ENCODE results near the gene ZNHIT2.
"Not testable (repeated sequence)": the region's sequence is repeated elsewhere in the genome, so short reads cannot be mapped to it uniquely, and the experiment has no call there.

Gene ZNHIT2

GRCh38 chr11:65127473-65128181 lies 10.1 kb upstream of the ZNHIT2 start:
- Histone ChIP-seq H3K36me3 (ENCODE audit: control insufficient read depth in 2 of 2, insufficient read depth in 2 of 2, low read length in 2 of 2) (peaks cover 44 to 61% of the 10 kb centered on the region in 2 donors), H3K4me3 (ENCODE audit: low read length in 2 of 2) (no peak overlapping the region), H3K9ac (ENCODE audit: low read length in 2 of 2) (no peak overlapping the region), H3K27me3 (ENCODE audit: control insufficient read depth in 1 of 2, insufficient read depth in 2 of 2, low read length in 2 of 2) (no peaks in the 10 kb centered on the region), H3K9me3 (ENCODE audit: control insufficient read depth in 2 of 2, low read length in 2 of 2) (no peaks in the 10 kb centered on the region), H3K27ac (ENCODE audit: low read length) (no peak overlapping the region), H3K4me1 (ENCODE audit: control insufficient read depth, insufficient read depth, low read length) (peaks cover 6% of the 10 kb centered on the region)

GRCh38 chr11:65126624-65127274 lies 9.2 kb upstream of the ZNHIT2 start:
- Histone ChIP-seq H3K4me3 (ENCODE audit: low read length in 2 of 2) (no peak overlapping the region), H3K27ac (ENCODE audit: low read length) (no peak overlapping the region), H3K36me3 (ENCODE audit: control insufficient read depth in 2 of 2, insufficient read depth in 2 of 2, low read length in 2 of 2) (peaks cover 41 to 52% of the 10 kb centered on the region in 2 donors), H3K9me3 (ENCODE audit: control insufficient read depth in 2 of 2, low read length in 2 of 2) (no peaks in the 10 kb centered on the region), H3K4me1 (ENCODE audit: control insufficient read depth, insufficient read depth, low read length) (peaks cover 10% of the 10 kb centered on the region), H3K27me3 (ENCODE audit: control insufficient read depth in 1 of 2, insufficient read depth in 2 of 2, low read length in 2 of 2) (no peaks in the 10 kb centered on the region), H3K9ac (ENCODE audit: low read length in 2 of 2) (no peak overlapping the region)

GRCh38 chr11:65125197-65126056 lies 7.9 kb upstream of the ZNHIT2 start:
- Histone ChIP-seq H3K4me3 (ENCODE audit: low read length in 2 of 2) (no peak overlapping the region), H3K4me1 (ENCODE audit: control insufficient read depth, insufficient read depth, low read length) (peaks cover 21% of the 10 kb centered on the region), H3K9me3 (ENCODE audit: control insufficient read depth in 2 of 2, low read length in 2 of 2) (no peaks in the 10 kb centered on the region), H3K9ac (ENCODE audit: low read length in 2 of 2) (no peak overlapping the region), H3K27me3 (ENCODE audit: control insufficient read depth in 1 of 2, insufficient read depth in 2 of 2, low read length in 2 of 2) (no peaks in the 10 kb centered on the region), H3K27ac (ENCODE audit: low read length) (no peak overlapping the region), H3K36me3 (ENCODE audit: control insufficient read depth in 2 of 2, insufficient read depth in 2 of 2, low read length in 2 of 2) (peaks cover 39 to 46% of the 10 kb centered on the region in 2 donors)

- no peaks in the 10 kb centered on the region for H3K27me3 ChIP-seq (ENCODE audit: control insufficient read depth in 1 of 2, insufficient read depth in 2 of 2, low read length in 2 of 2)
- peaks cover 24% of the 10 kb centered on the region for H3K4me1 ChIP-seq (ENCODE audit: control insufficient read depth, insufficient read depth, low read length)
- H3K9me3 ChIP-seq (ENCODE audit: control insufficient read depth in 2 of 2, low read length in 2 of 2), result no peaks in the 10 kb centered on the region
- H3K36me3 ChIP-seq (ENCODE audit: control insufficient read depth in 2 of 2, insufficient read depth in 2 of 2, low read length in 2 of 2), result peaks cover 41 to 47% of the 10 kb centered on the region in 2 donors
- H3K4me3 ChIP-seq (ENCODE audit: low read length in 2 of 2), result no peak overlapping the region
- no peak overlapping the region for H3K27ac ChIP-seq (ENCODE audit: low read length)
- no peak overlapping the region for H3K9ac ChIP-seq (ENCODE audit: low read length in 2 of 2)
Measured at GRCh38 chr11:65124480-65125196, 7.1 kb upstream of the ZNHIT2 start.

GRCh38 chr11:65121865-65122696 lies 4.6 kb upstream of the ZNHIT2 start, which contains the start of the genes FAU and MRPL49:
Gene FAU (minus strand): TSS chr11:65122134. CDS start chr11:65121813, 321 bp downstream.
Gene MRPL49 (plus strand): TSS chr11:65122321. CDS start chr11:65122347, 26 bp downstream.
- Histone ChIP-seq H3K4me3 (ENCODE audit: low read length in 2 of 2) (peak within 1 kb of the TSS; percentile 98 to 99), H3K9ac (ENCODE audit: low read length in 2 of 2) (peak within 1 kb of the TSS; percentile 97 to 99), H3K27me3 (ENCODE audit: control insufficient read depth in 1 of 2, insufficient read depth in 2 of 2, low read length in 2 of 2) (no peaks in the 10 kb centered on the region), H3K4me1 (ENCODE audit: control insufficient read depth, insufficient read depth, low read length) (peaks cover 27% of the 10 kb centered on the region), H3K9me3 (ENCODE audit: control insufficient read depth in 2 of 2, low read length in 2 of 2) (no peaks in the 10 kb centered on the region), H3K27ac (ENCODE audit: low read length) (peak within 1 kb of the TSS; percentile 92), H3K36me3 (ENCODE audit: control insufficient read depth in 2 of 2, insufficient read depth in 2 of 2, low read length in 2 of 2) (peaks cover 33 to 37% of the 10 kb centered on the region in 2 donors)

- Histone ChIP-seq H3K4me1 (ENCODE audit: control insufficient read depth, insufficient read depth, low read length) (peaks cover 33% of the 10 kb centered on the region), H3K27me3 (ENCODE audit: control insufficient read depth in 1 of 2, insufficient read depth in 2 of 2, low read length in 2 of 2) (no peaks in the 10 kb centered on the region), H3K9ac (ENCODE audit: low read length in 2 of 2) (peak overlapping the region; percentile 97 to 99), H3K4me3 (ENCODE audit: low read length in 2 of 2) (peak overlapping the region; percentile 98 to 99), H3K9me3 (ENCODE audit: control insufficient read depth in 2 of 2, low read length in 2 of 2) (no peaks in the 10 kb centered on the region), H3K27ac (ENCODE audit: low read length) (peak overlapping the region; percentile 92), H3K36me3 (ENCODE audit: control insufficient read depth in 2 of 2, insufficient read depth in 2 of 2, low read length in 2 of 2) (peaks cover 28 to 31% of the 10 kb centered on the region in 2 donors)
Measured at GRCh38 chr11:65121447-65121864, 4.0 kb upstream of the ZNHIT2 start.

- H3K4me1 ChIP-seq (ENCODE audit: control insufficient read depth, insufficient read depth, low read length), result peaks cover 39% of the 10 kb centered on the region
- peak overlapping the region; percentile 97 to 99 for H3K9ac ChIP-seq (ENCODE audit: low read length in 2 of 2)
- H3K27ac ChIP-seq (ENCODE audit: low read length), result no peak overlapping the region
- H3K27me3 ChIP-seq (ENCODE audit: control insufficient read depth in 1 of 2, insufficient read depth in 2 of 2, low read length in 2 of 2), result no peaks in the 10 kb centered on the region
- H3K36me3 ChIP-seq (ENCODE audit: control insufficient read depth in 2 of 2, insufficient read depth in 2 of 2, low read length in 2 of 2), result peaks cover 26 to 29% of the 10 kb centered on the region in 2 donors
- no peaks in the 10 kb centered on the region for H3K9me3 ChIP-seq (ENCODE audit: control insufficient read depth in 2 of 2, low read length in 2 of 2)
- peak overlapping the region; percentile 98 to 99 for H3K4me3 ChIP-seq (ENCODE audit: low read length in 2 of 2)
Measured at GRCh38 chr11:65120831-65121230, 3.3 kb upstream of the ZNHIT2 start.

GRCh38 chr11:65119670-65119995 lies 2.1 kb upstream of the ZNHIT2 start:
- H3K36me3 ChIP-seq (ENCODE audit: control insufficient read depth in 2 of 2, insufficient read depth in 2 of 2, low read length in 2 of 2), result peaks cover 21 to 25% of the 10 kb centered on the region in 2 donors
- no peaks in the 10 kb centered on the region for H3K27me3 ChIP-seq (ENCODE audit: control insufficient read depth in 1 of 2, insufficient read depth in 2 of 2, low read length in 2 of 2)
- no peak overlapping the region for H3K4me3 ChIP-seq (ENCODE audit: low read length in 2 of 2)
- peaks cover 44% of the 10 kb centered on the region for H3K4me1 ChIP-seq (ENCODE audit: control insufficient read depth, insufficient read depth, low read length)
- H3K9ac ChIP-seq (ENCODE audit: low read length in 2 of 2), result peak overlapping the region in 1 of 2 donors; percentile 3
- no peak overlapping the region for H3K27ac ChIP-seq (ENCODE audit: low read length)
- no peaks in the 10 kb centered on the region for H3K9me3 ChIP-seq (ENCODE audit: control insufficient read depth in 2 of 2, low read length in 2 of 2)

GRCh38 chr11:65118891-65119669 lies 1.6 kb upstream of the ZNHIT2 start:
- H3K4me3 ChIP-seq (ENCODE audit: low read length in 2 of 2); H3K27me3 ChIP-seq (ENCODE audit: control insufficient read depth in 1 of 2, insufficient read depth in 2 of 2, low read length in 2 of 2); H3K9me3 ChIP-seq (ENCODE audit: control insufficient read depth in 2 of 2, low read length in 2 of 2); H3K9ac ChIP-seq (ENCODE audit: low read length in 2 of 2): not testable (repeated sequence)
- H3K4me1 ChIP-seq (ENCODE audit: control insufficient read depth, insufficient read depth, low read length), result peaks cover 44% of the 10 kb centered on the region
- peaks cover 18 to 27% of the 10 kb centered on the region in 2 donors for H3K36me3 ChIP-seq (ENCODE audit: control insufficient read depth in 2 of 2, insufficient read depth in 2 of 2, low read length in 2 of 2)
- H3K27ac ChIP-seq (ENCODE audit: low read length), result peak overlapping the region; percentile 24
